ENCODE results near the gene PRR18.

PRR18 gene

DNA sequence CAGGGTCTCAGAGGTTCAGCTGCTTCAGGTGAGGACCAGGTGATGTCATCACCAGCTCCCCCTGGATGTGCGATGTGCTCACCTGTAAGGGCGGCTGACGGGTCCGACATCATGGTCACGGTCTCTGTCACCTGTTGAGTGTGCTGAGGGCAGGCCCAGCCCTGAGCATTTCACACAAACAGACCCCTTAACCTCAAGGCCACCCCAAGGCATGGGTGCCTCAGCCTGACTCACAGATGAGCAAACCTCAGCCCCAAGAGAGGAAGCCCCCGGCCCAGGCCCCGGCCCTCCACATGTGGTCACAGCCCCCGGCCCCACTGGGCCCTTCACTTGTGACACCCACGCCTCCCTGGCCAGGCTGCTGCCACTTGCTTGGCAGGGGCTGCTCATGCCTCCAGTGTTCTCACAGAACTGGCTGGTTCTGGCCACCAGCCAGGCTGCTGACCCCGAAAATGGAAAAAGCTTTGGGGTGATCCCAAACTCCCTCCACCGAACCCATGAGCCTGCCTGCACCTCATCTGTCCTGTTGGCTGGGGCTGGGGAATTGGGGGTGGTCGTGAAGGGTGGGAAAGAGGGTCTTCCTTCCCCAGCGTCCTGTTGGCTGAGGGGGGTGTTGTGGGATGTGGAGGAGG, 33.3 kb downstream of the PRR18 start:
- TF ChIP-seq, protein P1, sequence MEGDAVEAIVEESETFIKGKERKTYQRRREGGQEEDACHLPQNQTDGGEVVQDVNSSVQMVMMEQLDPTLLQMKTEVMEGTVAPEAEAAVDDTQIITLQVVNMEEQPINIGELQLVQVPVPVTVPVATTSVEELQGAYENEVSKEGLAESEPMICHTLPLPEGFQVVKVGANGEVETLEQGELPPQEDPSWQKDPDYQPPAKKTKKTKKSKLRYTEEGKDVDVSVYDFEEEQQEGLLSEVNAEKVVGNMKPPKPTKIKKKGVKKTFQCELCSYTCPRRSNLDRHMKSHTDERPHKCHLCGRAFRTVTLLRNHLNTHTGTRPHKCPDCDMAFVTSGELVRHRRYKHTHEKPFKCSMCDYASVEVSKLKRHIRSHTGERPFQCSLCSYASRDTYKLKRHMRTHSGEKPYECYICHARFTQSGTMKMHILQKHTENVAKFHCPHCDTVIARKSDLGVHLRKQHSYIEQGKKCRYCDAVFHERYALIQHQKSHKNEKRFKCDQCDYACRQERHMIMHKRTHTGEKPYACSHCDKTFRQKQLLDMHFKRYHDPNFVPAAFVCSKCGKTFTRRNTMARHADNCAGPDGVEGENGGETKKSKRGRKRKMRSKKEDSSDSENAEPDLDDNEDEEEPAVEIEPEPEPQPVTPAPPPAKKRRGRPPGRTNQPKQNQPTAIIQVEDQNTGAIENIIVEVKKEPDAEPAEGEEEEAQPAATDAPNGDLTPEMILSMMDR (IDR thresholded peaks at IDR 0.05; ENCODE audit: low read depth, low read length) = no peak
- H3K4me3 ChIP-seq (replicated peaks in 1 of 2; ENCODE audit: low read depth in 2 of 2, low read length in 2 of 2) = no peak overlapping the region
- no peak for DNase-seq (ENCODE audit: low read depth in 2 of 2)

DNA sequence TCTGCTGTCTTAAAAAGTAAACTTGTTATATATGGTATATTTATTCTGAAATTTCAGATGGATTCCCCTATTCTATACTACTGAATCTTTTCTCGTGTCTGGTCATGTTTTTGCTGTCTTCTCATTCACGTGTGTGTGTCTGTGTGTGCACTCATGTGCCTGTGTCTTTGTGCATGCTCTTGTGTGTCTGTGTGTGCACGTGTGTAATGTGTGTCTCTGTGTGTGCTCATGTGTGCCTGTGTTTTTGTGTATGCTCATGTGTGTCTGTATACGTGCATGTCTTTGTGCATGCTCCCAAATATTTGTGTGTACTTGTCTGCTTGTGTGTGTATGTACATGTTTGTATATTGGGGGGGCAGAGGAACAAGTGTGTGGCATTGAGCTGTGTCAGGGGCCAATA, 34.0 kb downstream of the PRR18 start:
- no peak for DNase-seq (ENCODE audit: low read depth in 2 of 2)
- H3K4me3 ChIP-seq (replicated peaks in 1 of 2; ENCODE audit: low read depth in 2 of 2, low read length in 2 of 2) = no peak overlapping the region
- TF ChIP-seq, protein P1 (IDR thresholded peaks at IDR 0.05; ENCODE audit: low read depth, low read length) = no peak

DNA sequence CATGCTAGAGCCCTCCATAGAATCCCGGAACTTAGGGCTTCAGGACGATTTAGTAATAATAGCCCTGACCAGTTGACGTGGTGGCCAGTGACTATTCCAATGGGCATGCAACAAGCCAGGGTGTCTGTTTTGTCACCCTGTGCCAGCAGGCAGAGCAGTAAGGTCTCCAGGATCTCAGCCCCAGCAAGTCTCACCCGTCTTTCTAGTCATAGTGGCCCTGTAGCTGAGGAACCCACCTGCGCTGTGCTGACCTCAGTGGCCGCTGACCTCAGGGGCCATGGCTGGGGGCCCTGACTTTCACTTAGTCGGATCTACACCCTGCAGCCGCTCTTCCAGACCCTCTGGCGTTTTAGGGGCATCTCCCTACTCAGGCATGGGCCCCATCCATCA, 36.8 kb downstream of the PRR18 start:
- H3K4me3 ChIP-seq (replicated peaks in 1 of 2; ENCODE audit: low read depth in 2 of 2, low read length in 2 of 2) = no peak overlapping the region
- DNase-seq (ENCODE audit: low read depth in 2 of 2) = no peak
- TF ChIP-seq, protein P1 (IDR thresholded peaks at IDR 0.05; ENCODE audit: low read depth, low read length) = no peak

DNA sequence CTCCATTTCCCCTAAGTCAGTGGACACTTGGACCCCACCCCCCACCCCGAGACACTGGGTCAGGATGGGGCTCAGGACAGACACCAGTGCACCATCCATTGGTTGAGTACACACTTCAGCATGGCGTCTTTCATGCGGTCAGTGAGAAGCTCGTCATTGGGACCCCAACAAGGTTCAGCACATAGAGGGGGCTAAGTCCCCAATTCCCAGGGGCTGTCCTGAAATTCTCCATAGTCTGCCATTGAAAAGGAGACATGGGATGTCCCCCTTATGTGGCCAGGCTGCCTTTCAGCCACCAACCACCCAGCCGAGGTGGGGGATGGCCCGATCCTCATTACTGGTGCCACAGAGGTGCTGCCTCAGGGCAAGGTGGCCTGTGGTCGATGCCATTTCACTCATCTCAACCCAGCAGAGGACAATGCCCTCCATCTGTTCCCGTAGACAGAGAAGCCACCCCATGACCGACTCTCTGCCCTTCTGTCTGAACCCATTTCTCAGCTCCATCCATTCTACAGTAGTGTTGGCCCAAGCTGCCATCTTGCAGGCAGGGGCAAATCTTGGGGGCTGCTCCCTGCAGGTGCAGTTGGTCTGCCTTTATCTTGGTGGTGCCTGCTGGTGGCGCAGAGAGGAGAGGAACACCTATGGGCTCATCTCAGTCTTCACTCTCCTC, 37.4 kb downstream of the PRR18 start:
- DNase-seq (ENCODE audit: low read depth in 2 of 2) = no peak
- H3K4me3 ChIP-seq (replicated peaks in 1 of 2; ENCODE audit: low read depth in 2 of 2, low read length in 2 of 2) = no peak overlapping the region
- TF ChIP-seq, protein P1 (IDR thresholded peaks at IDR 0.05; ENCODE audit: low read depth, low read length) = no peak

DNA sequence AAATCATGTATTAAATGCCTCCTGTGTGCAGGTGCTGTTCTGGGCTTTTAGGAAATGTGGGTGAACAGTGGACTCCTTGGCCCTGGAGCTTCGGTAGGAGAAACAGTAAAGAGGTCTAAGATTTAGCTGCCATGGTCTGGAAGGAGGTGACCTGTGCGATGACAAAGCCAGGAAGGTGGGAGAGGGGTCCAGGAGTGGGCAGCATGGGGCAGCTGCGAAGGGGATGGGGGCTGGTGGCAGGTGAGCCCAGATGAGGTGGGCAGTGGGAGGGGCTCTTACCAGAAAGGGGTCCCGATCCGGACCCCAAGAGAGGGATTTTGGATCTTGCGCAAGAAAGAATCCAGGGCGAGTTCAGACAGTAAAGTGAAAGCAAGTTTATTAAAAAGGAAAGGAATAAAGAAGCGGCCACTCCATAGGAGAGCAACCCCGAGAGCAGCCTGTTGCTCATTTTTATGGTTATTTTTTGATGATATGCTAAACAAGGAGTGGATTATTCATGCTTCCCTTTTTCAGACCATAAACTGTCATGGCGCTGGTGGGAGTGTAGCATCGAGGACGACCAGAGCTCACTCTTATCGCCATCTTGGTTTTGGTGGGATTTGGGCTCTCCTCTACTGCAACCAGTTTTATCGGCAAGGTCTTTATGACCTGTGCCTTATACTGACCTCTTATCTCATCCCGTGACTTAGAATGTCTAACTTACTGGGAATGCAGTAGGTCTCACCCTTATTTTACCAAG, 38.7 kb downstream of the PRR18 start:
- DNase-seq (ENCODE audit: low read depth in 2 of 2) = no peak
- H3K4me3 ChIP-seq (replicated peaks in 1 of 2; ENCODE audit: low read depth in 2 of 2, low read length in 2 of 2) = no peak overlapping the region
- TF ChIP-seq, protein P1 (IDR thresholded peaks at IDR 0.05; ENCODE audit: low read depth, low read length) = no peak

DNA sequence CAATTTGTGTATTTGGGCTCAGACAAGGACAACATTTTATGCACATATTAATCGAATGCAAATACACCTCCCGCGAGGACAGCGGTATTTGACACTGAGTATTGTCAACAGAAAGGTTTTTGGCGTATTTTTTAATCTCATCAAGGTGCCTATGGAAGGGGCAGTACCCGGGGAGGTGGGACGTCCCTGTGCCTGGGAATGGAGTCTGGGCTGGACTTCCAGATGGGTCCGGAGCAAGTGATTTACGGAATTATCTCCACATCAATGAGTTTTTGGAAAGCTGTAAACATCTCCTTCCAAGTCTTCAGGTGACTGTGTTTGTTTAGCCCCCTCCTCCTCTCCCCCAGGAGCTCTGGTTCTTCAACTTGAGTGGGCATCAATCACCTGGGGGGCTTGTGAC, 39.8 kb downstream of the PRR18 start:
- DNase-seq (ENCODE audit: low read depth in 2 of 2) = no peak
- TF ChIP-seq, protein P1 (IDR thresholded peaks at IDR 0.05; ENCODE audit: low read depth, low read length) = no peak
- no peak overlapping the region for H3K4me3 ChIP-seq (replicated peaks in 1 of 2; ENCODE audit: low read depth in 2 of 2, low read length in 2 of 2)
